Hepatocyte (in vitro differentiated cells): ENCODE data around the gene GALNT7.

Source experiments
- CTCF ChIP-seq: fragments of 200-600 bp; sonication (generic); IDR thresholded peaks from 2 replicates; pipeline ENCODE4 v1.5.1; 2016; ENCODE audit warnings: antibody characterized with exemption, mild to moderate bottlenecking; ENCODE audit not compliant: poor library complexity
- EZH2 ChIP-seq: fragments of 200-600 bp; sonication (generic); IDR thresholded peaks from 2 replicates; pipeline ENCODE4 v1.6.1; 2016; ENCODE audit warnings: antibody characterized with exemption, mild to moderate bottlenecking, borderline replicate concordance
- EZH2phosphoT487 ChIP-seq: fragments of 200-600 bp; sonication (generic); IDR thresholded peaks from one replicate; pipeline ENCODE4 v1.6.1; 2018; ENCODE audit warnings: antibody characterized with exemption, mild to moderate bottlenecking, low read depth, moderate library complexity; ENCODE audit not compliant: unreplicated experiment, severe bottlenecking

- TF ChIP-seq CTCF, result no peak
- no peak for TF ChIP-seq EZH2phosphoT487
- no peak for TF ChIP-seq EZH2
These were observed 37.9 kb upstream of the GALNT7 start for GRCh38 chr4:173130687-173131086.
